GM19025 (cell line): ENCODE measurements around the gene GMCL2.

ENCODE experiments used
- ATAC-seq: cut with Tn5 transposase; IDR thresholded peaks from one replicate; pipeline ENCODE4 v1.9.1; 2021; ENCODE audit warnings: mild to moderate bottlenecking, low read depth, moderate library complexity; ENCODE audit not compliant: unreplicated experiment

The GMCL2 gene

DNA sequence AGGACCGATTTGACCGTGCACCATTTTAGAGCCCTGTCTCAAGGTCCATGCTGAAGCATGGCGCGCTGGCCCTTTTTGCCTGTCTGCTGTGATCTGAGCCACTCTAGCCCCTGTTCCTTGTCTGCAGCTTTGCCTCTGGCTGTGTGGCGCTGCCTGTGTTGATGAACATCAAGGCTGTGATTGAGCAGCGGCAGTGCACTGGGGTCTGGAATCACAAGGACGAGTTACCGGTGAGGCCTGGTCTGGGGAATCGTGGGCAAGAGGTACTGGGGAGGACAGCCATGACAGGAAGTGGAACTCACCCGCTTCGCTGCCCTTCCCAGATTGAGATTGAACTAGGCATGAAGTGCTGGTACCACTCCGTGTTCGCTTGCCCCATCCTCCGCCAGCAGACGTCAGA lies 39.8 kb downstream of the GMCL2 start:
- no peak for ATAC-seq

GRCh38 chr5:178145965-178146820 lies 41.0 kb downstream of the GMCL2 start:
- no peak for ATAC-seq

DNA sequence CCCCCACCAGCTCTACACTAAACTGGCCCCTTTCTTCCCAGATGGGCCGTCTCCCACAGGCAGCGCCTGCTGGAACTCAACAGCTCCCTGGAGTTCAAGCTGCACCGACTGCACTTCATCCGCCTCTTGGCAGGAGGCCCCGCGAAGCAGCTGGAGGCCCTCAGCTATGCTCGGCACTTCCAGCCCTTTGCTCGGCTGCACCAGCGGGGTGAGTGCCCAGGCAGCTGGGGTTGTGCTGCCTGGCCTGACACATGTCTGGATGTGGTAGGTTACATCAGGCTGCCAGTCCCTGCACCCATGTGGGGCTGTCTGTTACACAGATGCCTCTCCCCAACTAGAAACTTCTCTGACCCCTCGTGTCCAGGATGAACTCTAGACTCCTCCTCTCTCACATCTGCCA lies 43.3 kb downstream of the GMCL2 start:
- no peak for ATAC-seq

GRCh38 chr5:178143246-178143645 lies 43.9 kb downstream of the GMCL2 start:
- ATAC-seq, result no peak

- ATAC-seq, result no peak
Measured at GRCh38 chr5:178142642-178143041, 44.5 kb downstream of the GMCL2 start.

DNA sequence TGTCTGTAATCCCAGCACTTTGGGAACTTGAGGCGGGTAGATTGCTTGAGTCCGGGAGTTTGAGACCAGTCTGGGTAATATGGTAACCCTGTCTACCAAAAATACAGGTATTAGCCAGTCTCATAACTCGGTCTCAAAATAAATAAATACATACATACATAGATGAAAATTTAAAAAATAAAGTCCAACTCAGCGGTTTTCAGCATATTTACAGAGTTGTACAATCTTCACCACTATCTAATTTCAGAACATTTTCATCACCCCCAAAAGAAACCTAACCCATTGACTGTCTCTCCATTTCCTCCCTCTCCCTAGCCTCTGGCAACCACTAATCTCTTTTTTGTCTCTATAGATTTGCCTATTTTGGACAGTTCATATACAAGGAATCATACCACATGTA lies 45.6 kb downstream of the GMCL2 start:
- ATAC-seq, result no peak

DNA sequence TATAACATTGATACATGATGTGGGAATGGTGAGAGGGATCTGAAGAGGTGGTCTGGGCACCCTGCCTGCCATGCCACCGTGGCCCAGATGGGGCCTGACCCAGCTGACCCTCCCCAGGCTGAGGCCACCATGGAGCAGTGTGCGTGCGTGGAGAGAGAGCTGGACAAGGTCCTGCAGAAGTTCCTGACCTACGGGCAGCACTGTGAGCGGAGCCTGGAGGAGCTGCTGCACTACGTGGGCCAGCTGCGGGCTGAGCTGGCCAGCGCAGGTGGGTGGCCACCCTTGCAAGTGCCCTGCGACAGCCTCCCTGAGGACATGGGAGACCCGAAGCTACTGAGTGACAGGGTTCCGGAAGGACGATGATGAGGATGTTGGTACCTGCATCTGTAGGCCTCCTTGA lies 49.2 kb downstream of the GMCL2 start:
- ATAC-seq, result no peak

- no peak for ATAC-seq
Measured at GRCh38 chr5:178136990-178137389, 50.2 kb downstream of the GMCL2 start.
